Measurements from ENCODE around the gene ITPR1. TPM values are rescaled to one million over a fixed set of nuclear protein-coding genes. Genes with fewer than 3 reads are reported as not detected.

The ITPR1 gene
- total RNA-seq, 2 donors from 2014 or later = 254 to 283 TPM

DNA sequence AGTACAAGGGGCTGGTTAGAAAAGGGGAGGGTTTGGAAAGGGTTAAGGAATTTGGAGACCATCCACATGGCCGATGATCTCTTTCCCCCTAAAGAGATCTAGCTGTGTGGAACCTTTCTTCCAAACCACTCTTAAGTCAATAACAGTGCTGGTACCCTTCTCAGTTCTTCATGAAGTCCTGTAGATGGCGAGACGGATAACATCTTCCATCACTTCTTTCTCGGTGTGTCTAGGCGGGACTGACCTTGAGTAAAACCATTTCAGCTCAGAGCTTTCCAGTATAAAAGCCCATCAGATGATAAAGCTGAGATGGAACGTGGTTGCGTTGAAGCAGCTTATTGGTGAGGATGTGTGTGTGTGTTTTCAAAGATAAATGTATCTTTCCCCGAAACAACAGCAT, 334.6 kb downstream of the ITPR1 start:
- H3K27me3 ChIP-seq (replicated peaks; ENCODE audit: insufficient read depth) = no peaks in the 10 kb centered on the region
- H3K4me3 ChIP-seq = no peak overlapping the region
- no peak for DNase-seq (ENCODE audit: low spot score)
- H3K36me3 ChIP-seq = peaks cover 5% of the 10 kb centered on the region
- no peaks in the 10 kb centered on the region for H3K9me3 ChIP-seq
- TF ChIP-seq, protein P1, sequence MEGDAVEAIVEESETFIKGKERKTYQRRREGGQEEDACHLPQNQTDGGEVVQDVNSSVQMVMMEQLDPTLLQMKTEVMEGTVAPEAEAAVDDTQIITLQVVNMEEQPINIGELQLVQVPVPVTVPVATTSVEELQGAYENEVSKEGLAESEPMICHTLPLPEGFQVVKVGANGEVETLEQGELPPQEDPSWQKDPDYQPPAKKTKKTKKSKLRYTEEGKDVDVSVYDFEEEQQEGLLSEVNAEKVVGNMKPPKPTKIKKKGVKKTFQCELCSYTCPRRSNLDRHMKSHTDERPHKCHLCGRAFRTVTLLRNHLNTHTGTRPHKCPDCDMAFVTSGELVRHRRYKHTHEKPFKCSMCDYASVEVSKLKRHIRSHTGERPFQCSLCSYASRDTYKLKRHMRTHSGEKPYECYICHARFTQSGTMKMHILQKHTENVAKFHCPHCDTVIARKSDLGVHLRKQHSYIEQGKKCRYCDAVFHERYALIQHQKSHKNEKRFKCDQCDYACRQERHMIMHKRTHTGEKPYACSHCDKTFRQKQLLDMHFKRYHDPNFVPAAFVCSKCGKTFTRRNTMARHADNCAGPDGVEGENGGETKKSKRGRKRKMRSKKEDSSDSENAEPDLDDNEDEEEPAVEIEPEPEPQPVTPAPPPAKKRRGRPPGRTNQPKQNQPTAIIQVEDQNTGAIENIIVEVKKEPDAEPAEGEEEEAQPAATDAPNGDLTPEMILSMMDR (IDR thresholded peaks at IDR 0.05) = no peak
- H3K27ac ChIP-seq = peak overlapping the region in 1 of 2 donors; percentile 28
- H3K4me1 ChIP-seq (ENCODE audit: control insufficient read depth in 1 of 2, low read depth in 2 of 2) = peaks cover 27 to 70% of the 10 kb centered on the region in 2 donors
- ATAC-seq (ENCODE audit: insufficient number of reproducible peaks, low FRiP score, low read depth) = no peak

DNA sequence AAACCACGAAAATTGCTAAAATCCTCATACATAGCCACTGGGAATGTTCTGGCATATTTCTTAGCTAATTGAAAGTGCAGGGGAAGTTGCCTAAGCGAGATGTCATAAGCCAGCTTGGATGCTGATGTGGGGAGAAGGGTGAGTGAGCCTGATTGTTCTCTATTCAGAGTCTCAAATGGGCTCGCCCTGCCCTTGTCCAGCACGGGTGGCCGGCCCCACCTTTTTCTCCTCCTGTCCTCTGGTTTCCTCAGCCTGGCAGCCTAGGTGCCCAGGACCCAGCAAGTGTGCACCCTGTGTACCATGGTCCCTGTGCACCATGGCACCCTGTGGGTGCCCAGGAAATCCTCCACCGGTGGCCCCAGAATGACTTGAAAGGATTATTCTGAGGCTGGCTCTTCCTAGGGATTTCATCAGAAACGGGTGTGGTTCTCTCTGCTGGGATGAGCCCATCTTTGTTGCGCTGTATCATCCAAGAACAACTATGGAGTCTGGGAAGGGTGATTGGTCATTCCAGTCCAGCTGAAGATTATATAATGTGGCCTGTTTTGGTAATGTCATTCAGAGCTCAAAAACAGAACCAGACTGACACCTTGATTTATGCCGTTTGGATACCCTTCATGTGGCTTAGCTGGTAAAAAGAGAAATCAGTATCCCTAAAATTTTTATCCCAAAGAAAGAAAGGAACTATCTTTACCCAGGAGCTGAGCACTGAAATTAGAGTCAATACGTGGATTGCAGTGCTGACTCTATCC, 335.3 kb downstream of the ITPR1 start:
- Histone ChIP-seq H3K4me3 (no peak overlapping the region), H3K27ac (peak overlapping the region in 1 of 2 donors; percentile 49), H3K36me3 (no peaks in the 10 kb centered on the region), H3K4me1 (ENCODE audit: control insufficient read depth in 1 of 2, low read depth in 2 of 2) (peaks cover 27 to 70% of the 10 kb centered on the region in 2 donors), H3K27me3 (replicated peaks; ENCODE audit: insufficient read depth) (no peaks in the 10 kb centered on the region), H3K9me3 (no peaks in the 10 kb centered on the region)
- no peak for DNase-seq (ENCODE audit: low spot score)
- TF ChIP-seq, protein P1 (IDR thresholded peaks at IDR 0.05) = no peak
- ATAC-seq (ENCODE audit: insufficient number of reproducible peaks, low FRiP score, low read depth) = no peak

DNA sequence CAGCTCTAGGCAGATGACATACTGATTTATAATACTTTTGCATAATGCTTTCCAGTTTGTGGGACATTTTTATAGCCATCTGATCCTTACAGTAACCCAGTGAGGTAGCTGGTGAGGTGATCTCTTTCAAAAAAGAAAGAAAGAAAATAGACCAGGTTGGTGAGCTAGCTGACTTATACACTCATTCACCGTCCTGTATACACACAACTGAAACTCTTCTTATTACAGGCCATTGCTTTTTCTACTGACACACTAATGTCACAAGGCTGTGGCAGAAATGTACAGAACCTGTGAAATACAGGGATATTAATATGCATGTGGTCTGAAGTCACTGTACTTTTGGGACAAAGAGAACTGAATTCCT, 335.9 kb downstream of the ITPR1 start:
- ATAC-seq (ENCODE audit: insufficient number of reproducible peaks, low FRiP score, low read depth) (no peak), DNase-seq (ENCODE audit: low spot score) (no peak)
- TF ChIP-seq, protein P1 (IDR thresholded peaks at IDR 0.05) = no peak
- Histone ChIP-seq H3K9me3 (no peaks in the 10 kb centered on the region), H3K27me3 (replicated peaks; ENCODE audit: insufficient read depth) (no peaks in the 10 kb centered on the region), H3K36me3 (no peaks in the 10 kb centered on the region), H3K27ac (no peak overlapping the region), H3K4me1 (ENCODE audit: control insufficient read depth in 1 of 2, low read depth in 2 of 2) (peaks cover 27 to 70% of the 10 kb centered on the region in 2 donors), H3K4me3 (no peak overlapping the region)

DNA sequence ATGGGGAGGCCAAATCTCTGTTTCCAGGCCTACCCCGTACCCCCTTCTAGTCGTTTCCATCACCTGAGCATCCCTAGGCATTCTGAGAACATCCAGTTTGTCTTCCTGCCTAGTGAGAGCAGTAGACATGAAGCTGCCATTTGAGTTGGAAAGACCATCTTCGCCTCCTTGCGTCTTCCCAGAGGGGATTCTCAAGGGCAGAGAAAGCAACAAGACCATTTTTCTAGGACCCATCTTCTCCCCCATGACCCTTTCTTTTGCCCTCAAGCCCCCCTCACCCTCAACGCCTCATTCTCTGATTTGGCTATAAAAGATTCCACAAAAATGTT, 337.4 kb downstream of the ITPR1 start:
- peak overlapping the region; percentile 65 to 75 for H3K27ac ChIP-seq
- no peaks in the 10 kb centered on the region for H3K36me3 ChIP-seq
- ATAC-seq (ENCODE audit: insufficient number of reproducible peaks, low FRiP score, low read depth) (no peak), DNase-seq (ENCODE audit: low spot score) (no peak)
- no peaks in the 10 kb centered on the region for H3K27me3 ChIP-seq (replicated peaks; ENCODE audit: insufficient read depth)
- no peaks in the 10 kb centered on the region for H3K9me3 ChIP-seq
- peaks cover 18 to 57% of the 10 kb centered on the region in 2 donors for H3K4me1 ChIP-seq (ENCODE audit: control insufficient read depth in 1 of 2, low read depth in 2 of 2)
- TF ChIP-seq, protein P1 (IDR thresholded peaks at IDR 0.05) = no peak
- H3K4me3 ChIP-seq = peak overlapping the region; percentile 29

DNA sequence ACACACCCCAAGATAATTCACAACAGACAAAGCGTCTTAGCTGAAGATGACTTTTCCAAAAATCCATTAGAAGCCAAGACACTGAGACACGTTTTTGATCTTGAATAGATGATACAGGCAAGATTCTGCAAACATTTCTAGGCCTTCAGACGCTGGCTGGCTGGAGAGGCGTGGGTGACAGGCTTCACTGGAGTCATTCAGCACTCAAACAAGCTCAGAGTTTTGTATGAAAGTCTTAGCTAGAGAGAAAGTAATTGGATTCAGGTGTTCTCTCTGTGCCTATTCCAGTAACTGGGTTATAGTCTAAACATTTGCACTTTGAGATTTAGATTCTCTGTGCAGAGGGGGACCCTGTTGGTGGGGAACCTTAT, 338.4 kb downstream of the ITPR1 start:
- H3K36me3 ChIP-seq = no peaks in the 10 kb centered on the region
- no peak overlapping the region for H3K4me3 ChIP-seq
- TF ChIP-seq, protein P1 (IDR thresholded peaks at IDR 0.05) = no peak
- peaks cover 11 to 47% of the 10 kb centered on the region in 2 donors for H3K4me1 ChIP-seq (ENCODE audit: control insufficient read depth in 1 of 2, low read depth in 2 of 2)
- H3K27me3 ChIP-seq (replicated peaks; ENCODE audit: insufficient read depth) = no peaks in the 10 kb centered on the region
- ATAC-seq (ENCODE audit: insufficient number of reproducible peaks, low FRiP score, low read depth) (no peak), DNase-seq (ENCODE audit: low spot score) (no peak)
- H3K27ac ChIP-seq = peak overlapping the region; percentile 65 to 75
- no peaks in the 10 kb centered on the region for H3K9me3 ChIP-seq

Data from thoracic aorta (tissue), 2 donors.